ENCODE measurements around the gene NEAT1.
A peak's percentile ranks its signal among the peaks of the same experiment; 100 is the strongest.

NEAT1 gene

GRCh38 chr11:65479184-65480145 lies 56.9 kb downstream of the NEAT1 start:
- peak; percentile 89 for DNase-seq (ENCODE audit: low read depth)

- no peak for DNase-seq (ENCODE audit: low read depth)
Measured at GRCh38 chr11:65482306-65482850, 59.8 kb downstream of the NEAT1 start.

GRCh38 chr11:65485920-65486219 lies 63.3 kb downstream of the NEAT1 start:
- DNase-seq (ENCODE audit: low read depth), result no peak

GRCh38 chr11:65486570-65487466 lies 64.2 kb downstream of the NEAT1 start:
- DNase-seq (ENCODE audit: low read depth), result no peak

GRCh38 chr11:65487467-65488272 lies 65.1 kb downstream of the NEAT1 start:
- peak; percentile 100 for DNase-seq (ENCODE audit: low read depth)

GRCh38 chr11:65488273-65489034 lies 65.9 kb downstream of the NEAT1 start:
- DNase-seq (ENCODE audit: low read depth), result peak; percentile 66

- peak; percentile 87 for DNase-seq (ENCODE audit: low read depth)
Measured at GRCh38 chr11:65489035-65489705, 66.6 kb downstream of the NEAT1 start.

GRCh38 chr11:65489706-65490320 lies 67.2 kb downstream of the NEAT1 start:
- DNase-seq (ENCODE audit: low read depth), result no peak

GRCh38 chr11:65491163-65491465 lies 68.5 kb downstream of the NEAT1 start:
- DNase-seq (ENCODE audit: low read depth), result no peak

- DNase-seq (ENCODE audit: low read depth), result peak; percentile 89
Measured at GRCh38 chr11:65491614-65492386, 69.2 kb downstream of the NEAT1 start.

GRCh38 chr11:65492387-65492636 lies 69.7 kb downstream of the NEAT1 start:
- DNase-seq (ENCODE audit: low read depth), result no peak

GRCh38 chr11:65492637-65493366 lies 70.2 kb downstream of the NEAT1 start:
- peak; percentile 91 for DNase-seq (ENCODE audit: low read depth)

GRCh38 chr11:65493367-65494176 lies 71.0 kb downstream of the NEAT1 start:
- DNase-seq (ENCODE audit: low read depth), result peak; percentile 99
